H1 (cell line): ENCODE results near the gene LRRC26. TPM values are rescaled to one million over a fixed set of nuclear protein-coding genes. Genes with fewer than 3 reads are reported as not detected.

ENCODE experiments used
- CHD1 ChIP-seq: IDR thresholded peaks from 2 replicates; pipeline ENCODE4 v1.6.1; 2012; ENCODE audit warnings: low read depth, low read length, improper control_type of control experiment
- NANOG ChIP-seq: IDR thresholded peaks from 2 replicates; pipeline ENCODE4 v1.6.1; 2011; ENCODE audit warnings: low read length, low read depth, mild to moderate bottlenecking, inconsistent platforms; ENCODE audit not compliant: insufficient read depth, poor library complexity, severe bottlenecking
- POLR2A ChIP-seq, 2 experiments: IDR thresholded peaks; 1 replicate in 1 of 2; 2 replicates in 1 of 2; pipeline ENCODE4 v1.6.1; 2011; ENCODE audit warnings: low read depth in 2 of 2, low read length in 2 of 2, mild to moderate bottlenecking in 2 of 2; ENCODE audit errors: control extremely low read depth in 1 of 2
- POU5F1 ChIP-seq: IDR thresholded peaks from 2 replicates; pipeline ENCODE4 v1.6.1; 2011; ENCODE audit warnings: low read depth, mild to moderate bottlenecking, low read length, moderate library complexity
- SIRT6 ChIP-seq: IDR thresholded peaks from one replicate; pipeline ENCODE4 v1.7.1; 2012; ENCODE audit warnings: low read length, inconsistent platforms
- SP4 ChIP-seq: IDR thresholded peaks from 2 replicates; pipeline ENCODE4 v1.6.1; 2012; ENCODE audit warnings: low read length, inconsistent platforms
- TAF7 ChIP-seq: optimal IDR thresholded peaks from 2 replicates; pipeline ENCODE3; 2011; ENCODE audit warnings: low read depth, mild to moderate bottlenecking, inconsistent platforms, low read length, moderate library complexity, borderline replicate concordance
- TEAD4 ChIP-seq: IDR thresholded peaks from 2 replicates; pipeline ENCODE4 v1.6.1; 2012; ENCODE audit warnings: low read depth, low read length, inconsistent platforms, mixed read lengths
- polyA plus RNA-seq, 7 experiments: library from polyadenylated mRNA; depleted of rRNA in 3 of 7; stranded (reverse) in 5 of 7; unstranded in 2 of 7; fragments of >200 nt in 5 of 7; fragments of 200-250 nt in 2 of 7; gene quantifications; 1 replicate in 5 of 7; 2 replicates in 1 of 7; 4 replicates in 1 of 7; pipeline versions ENCODE4 v1.2.1 to v1.2.3, GENCODE V29; 2011 to 2013; ENCODE audit warnings: missing spikeins in 2 of 7, mixed read lengths in 2 of 7
- total RNA-seq: library from RNA; stranded (reverse); fragmentation: NEBNext Ultra II Directional; extraction: Animal tissue kit (Norgen Biotek cat#: 25700); gene quantifications from 2 replicates; pipeline ENCODE4 v1.2.1, GENCODE V29; 2021

The LRRC26 gene
- total and polyA plus RNA-seq, 2 of the 8 experiments (the other 6 are each of a cell fraction or from before 2014, with no cell fraction given): 0.34 to 0.85 TPM

DNA sequence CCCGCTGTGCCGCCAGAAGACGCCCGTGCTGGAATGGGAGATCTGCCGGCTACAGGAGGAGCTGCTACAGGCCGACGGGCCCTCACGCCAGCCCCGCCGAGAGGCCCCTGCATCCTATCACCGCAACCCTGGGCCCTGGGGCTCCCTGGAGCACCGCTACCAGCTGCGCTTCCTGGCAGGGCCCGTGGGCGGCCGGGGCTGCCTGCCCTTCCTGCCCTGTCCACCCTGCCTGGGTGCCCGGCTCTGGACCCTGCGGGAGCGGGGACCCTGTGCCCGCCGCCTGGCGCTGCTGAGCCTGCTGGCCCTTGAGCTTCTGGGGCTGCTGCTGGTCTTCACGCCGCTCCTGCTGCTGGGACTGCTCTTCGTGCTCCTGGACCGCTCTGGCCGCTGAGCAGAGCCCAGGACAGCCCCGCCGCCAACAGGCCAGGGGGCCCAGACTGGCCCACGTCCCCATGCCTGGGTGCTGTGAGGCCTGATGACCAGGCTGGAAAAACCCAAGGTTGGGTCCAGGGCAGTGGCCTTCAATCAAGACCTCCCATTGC lies 48.4 kb upstream of the LRRC26 start (continued):
- no peak for TF ChIP-seq NANOG
- no peak for TF ChIP-seq SIRT6
- no peak for TF ChIP-seq TAF7
- TF ChIP-seq POLR2A (IDR thresholded peaks at IDR 0.05; ENCODE audit: control extremely low read depth in 1 of 2, low read depth in 2 of 2, low read length in 2 of 2): no peak
- no peak for TF ChIP-seq TEAD4
- no peak for TF ChIP-seq POU5F1
- no peak for TF ChIP-seq CHD1
- no peak for TF ChIP-seq SP4
